HG03135 (cell line): ENCODE measurements around the gene SAMD4B.

Source experiments
- ATAC-seq: cut with Tn5 transposase; IDR thresholded peaks from one replicate; pipeline ENCODE4 v1.9.1; 2021; ENCODE audit warnings: mild to moderate bottlenecking, moderate library complexity; ENCODE audit not compliant: unreplicated experiment

The SAMD4B gene

DNA sequence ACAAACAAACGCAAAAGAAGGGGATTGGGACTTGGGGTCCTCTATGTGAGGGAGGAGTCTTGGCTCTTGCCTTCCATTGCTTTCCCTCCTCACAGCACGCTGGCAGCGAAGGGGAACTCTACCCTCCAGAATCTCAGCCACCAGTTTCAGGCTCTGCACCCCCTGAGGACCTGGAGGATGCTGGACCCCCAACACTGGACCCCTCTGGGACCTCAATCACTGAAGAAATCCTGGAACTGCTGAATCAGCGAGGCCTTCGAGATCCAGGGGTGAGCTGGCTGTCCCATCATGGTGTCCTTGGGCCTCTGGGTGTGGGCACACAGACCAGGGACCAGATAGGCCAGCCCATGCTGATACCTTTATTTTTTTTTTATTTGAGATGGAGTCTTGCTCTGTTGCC, 79.8 kb downstream of the SAMD4B start:
- ATAC-seq, result no peak

DNA sequence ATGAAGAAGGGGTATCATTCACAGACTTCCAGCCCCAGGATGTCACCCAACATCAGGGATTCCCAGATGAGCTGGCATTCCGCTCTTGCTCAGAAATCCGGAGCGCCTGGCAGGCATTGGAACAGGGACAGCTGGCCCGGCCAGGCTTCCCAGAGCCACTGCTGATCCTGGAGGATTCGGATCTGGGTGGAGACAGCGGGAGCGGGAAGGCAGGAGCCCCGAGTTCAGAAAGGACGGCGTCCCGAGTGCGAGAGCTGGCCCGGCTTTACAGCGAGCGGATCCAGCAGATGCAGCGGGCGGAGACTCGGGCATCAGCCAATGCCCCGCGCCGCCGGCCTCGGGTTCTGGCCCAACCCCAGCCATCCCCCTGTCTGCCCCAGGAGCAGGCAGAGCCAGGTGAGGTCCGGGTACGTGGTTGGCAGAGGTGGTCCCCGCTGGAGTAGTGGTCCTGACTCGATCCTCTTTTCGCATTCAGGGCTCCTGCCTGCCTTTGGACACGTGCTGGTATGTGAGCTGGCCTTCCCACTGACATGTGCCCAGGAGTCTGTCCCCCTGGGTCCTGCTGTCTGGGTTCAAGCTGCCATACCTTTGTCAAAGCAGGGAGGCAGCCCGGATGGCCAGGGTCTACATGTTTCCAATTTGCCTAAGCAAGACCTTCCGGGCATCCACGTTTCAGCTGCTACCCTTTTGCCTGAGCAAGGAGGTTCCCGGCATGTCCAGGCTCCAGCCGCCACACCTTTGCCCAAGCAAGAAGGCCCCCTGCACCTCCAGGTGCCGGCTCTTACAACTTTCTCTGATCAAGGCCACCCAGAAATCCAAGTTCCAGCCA, 81.3 kb downstream of the SAMD4B start:
- no peak for ATAC-seq

DNA sequence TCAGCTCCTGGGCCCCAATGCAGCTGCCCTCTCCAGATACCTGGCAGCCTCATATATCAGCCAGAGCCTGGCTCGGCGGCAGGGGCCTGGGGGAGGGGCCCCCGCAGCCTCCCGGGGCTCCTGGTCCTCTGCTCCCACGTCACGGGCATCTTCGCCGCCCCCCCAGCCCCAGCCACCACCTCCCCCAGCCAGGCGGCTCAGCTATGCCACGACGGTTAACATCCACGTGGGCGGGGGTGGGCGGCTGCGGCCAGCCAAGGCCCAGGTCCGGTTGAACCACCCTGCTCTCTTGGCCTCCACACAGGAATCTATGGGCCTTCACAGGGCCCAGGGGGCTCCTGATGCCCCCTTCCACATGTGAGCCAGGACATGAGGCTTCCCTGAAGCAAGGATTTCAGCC, 82.7 kb downstream of the SAMD4B start:
- no peak for ATAC-seq

DNA sequence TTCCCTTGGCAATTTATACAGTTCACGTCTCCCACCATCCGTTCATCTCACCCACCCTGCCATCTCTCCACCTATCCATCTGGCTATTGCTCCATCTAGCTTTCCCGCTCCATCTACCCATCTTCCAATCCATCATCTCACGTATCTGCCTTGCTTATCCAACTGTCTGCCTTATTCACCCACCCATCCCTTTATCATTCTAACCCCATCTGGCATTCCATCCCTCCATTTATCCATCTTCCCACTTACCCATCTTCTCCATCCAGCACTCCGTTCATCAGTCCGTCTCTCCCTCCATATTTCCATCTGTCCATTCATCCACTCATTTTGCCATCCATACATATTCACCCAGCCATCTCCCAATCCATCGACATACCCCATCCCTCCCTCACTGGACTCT, 83.5 kb downstream of the SAMD4B start:
- no peak for ATAC-seq

DNA sequence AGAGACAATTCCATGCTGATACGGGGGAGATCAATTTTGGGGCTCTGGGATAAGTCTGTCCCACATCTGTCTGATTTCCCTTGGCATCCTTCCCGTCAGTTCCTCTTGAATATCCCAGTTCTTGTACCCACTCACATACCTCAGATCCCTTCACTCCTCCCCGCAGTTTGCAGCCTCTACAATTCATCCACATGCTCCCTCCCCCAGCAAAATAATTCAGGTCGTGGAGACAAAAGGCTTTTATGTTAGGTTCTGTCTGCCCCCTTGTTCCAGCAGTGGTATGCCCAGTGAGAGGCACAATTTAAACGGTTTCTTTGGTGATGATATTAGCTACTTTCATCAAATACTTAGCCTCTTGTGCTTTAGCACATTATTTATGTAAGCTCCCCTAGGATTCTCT, 83.9 kb downstream of the SAMD4B start:
- no peak for ATAC-seq

DNA sequence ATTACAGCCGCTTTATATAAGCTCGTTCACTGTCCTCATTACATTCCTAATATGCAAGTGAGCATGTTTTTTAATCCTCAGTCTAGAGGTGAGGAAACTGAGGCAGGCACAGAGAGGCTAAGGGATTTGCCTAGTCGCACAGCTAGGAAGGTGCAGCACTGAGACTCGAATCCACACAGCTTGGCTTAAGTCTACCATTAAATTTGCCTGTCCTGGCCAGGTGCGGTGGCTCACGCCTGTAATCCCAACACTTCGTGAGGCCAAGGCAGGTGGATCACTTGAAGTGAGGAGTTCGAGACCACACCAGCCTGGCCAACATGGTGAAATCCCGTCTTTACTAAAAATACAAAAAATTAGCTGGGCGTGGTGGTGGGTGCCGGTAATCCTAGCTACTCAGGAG, 85.5 kb downstream of the SAMD4B start:
- ATAC-seq, result no peak

DNA sequence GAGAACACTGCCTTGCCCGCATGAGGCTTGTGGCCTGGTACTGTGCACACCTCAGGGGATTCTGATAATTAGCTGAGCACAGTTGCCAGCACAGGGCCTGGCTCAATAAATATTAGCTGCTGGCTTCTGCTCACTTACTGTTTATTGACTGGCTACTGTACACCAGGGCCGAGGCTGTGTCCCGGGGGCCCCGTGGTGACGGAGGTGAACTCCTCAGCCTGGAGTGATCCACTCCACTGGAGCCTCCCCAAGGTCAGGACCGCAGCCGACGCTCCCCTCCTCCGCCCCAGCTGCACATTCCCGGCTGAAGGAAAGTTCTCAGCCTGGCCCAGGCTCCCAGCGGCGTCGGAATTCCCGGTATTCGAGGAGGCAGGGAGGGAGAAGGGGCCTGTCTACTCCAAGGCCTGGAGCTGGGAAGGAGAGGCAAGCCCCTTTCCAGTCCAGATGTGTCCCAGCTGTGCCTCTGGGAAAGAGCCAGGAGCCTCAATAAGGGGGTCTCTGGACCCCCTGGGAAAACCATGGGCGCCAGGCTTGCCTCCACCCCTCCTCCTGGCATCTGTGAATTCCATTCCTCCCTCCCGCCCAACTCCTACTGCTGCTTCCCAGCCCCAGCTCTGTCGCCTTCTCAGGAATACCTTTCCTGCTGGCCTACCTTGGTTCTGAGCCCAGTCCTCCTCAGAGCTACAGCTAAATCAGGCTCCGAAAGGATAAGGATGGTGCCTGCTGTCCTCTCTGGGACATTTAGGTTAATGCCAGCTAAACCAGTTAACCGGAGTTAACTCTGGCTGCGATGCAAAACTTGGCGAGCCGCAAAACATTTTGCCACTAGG, 86.3 kb downstream of the SAMD4B start:
- ATAC-seq, result no peak

DNA sequence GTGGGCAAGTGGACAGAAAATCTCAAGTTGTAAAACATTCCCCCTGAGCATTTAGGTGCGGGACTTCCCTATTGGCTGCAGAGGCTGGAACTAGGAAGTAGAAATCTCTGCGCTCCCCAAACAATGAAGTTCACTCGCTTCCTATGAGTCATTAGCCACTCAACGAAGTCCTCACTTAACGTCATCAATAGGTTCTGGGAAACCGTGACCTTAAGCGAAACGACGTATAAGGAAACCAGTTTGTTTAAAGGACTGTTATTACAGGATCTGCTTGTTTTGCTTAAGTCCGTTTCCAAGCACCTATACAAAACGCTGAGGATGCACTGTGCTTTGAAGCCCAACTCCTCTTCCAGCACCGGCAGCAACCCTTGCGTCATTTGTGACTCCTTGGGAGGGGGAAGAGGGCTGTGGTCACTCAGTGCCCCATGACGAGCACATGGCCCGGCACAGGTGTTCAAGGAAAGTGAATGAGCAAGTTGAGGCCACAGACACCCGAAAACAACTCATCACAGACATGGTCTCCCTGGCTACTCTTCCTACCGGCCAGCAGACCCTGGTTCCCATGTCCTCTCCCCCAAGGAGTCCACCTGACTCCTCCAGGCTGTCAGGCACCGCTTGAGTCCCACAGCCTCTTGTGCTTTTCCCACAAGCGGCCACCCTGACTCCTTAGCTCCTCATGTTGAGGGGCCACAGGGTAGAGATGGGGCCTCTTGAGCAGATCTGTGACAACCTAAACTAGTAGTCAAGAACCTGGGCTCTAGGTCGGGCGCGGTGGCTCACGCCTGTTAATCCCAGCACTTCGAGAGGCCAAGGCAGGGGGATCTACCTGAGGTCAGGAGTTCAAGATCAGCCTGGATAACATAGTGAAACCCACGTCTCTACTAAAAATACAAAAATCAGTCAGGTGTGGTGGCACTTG, 88.7 kb downstream of the SAMD4B start:
- no peak for ATAC-seq

DNA sequence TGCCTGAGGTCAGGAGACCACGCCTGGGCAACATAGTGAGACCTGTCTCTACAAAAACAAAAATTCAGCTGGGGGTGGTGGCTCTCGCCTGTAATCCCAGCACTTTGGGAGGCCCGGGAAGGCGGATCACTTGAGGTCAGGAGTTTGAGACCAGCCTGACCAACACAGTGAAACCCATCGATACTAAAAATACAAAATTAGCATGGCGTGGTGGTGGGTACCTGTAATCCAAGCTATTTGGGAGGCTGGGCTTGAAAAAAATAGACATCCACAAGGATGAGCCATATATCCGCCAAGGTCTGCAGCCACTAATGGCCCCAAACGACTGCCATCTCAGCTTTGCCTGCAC, 90.4 kb downstream of the SAMD4B start:
- ATAC-seq, result no peak

DNA sequence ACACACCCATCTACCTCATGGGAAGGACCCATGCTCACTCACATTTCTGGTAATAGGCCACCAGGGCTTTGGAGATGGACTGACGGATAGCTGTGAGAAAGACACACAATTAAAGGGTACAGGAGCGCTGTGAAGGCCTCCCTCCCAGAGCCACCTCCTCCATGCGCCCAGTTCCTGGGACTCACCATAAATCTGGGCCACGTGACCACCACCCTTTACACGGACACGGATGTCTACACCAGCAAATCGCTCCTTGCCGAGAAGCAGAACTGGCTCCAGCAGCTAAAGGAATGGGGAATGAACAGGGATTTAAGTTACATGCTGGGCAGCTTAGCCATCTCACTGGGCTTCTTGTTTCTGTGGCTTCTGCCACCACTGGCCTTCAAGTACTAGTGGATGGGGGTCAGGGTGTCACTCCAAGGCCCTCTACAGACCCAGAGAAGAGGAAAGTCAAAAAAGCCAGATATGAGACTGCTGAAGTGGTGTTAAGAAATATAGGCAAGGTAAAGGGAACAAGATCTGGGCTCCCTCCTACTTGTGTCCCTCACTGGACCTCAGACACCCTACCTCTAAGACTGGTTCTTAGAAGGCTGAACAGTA, 91.4 kb downstream of the SAMD4B start:
- no peak for ATAC-seq

DNA sequence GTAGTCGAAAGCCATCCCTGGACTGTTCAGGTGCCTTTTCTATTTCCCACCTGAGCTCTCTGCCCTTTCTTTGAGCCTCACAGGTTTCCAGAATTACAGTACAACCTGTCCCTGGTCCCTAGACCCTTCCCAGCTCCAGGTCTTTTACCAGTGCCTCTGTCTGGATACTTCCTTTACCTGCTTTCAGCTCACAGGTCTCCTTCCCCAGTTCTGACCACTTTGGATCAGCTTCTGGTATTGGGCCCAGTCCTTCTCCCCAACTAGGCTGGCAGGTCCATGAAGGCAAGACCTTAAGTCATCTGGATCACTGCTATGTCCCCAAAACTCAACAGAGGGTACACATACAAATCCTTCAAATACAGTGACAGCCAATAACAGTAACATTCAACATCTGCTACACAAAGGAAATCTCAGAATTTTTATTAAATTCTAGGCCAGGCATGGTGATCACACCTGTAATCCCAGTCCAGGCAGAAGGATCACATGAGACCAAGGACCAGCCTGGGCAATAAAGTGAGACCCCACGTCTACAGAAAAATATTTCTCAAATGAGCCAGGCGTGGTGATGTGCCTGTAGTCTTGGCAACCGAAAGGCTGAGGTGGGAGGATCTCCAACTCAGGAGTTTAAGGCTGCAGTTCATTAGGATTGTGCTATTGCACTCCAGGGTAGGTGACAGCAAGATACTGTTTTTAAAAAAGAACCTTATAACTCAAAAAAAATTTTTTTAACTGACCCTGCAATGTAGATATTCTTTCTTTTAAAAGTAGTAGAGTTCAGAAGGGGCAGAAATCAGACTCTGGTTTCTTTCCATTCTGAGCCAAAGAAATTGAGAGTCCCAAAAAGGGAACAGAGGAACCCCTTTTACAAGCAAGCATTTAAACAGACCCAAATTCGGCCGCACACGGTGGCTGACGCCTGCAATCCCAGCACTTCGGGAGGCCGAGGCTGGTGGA, 92.2 kb downstream of the SAMD4B start:
- no peak for ATAC-seq
